Measurements from ENCODE around the gene USP47. TPM values are rescaled to one million over a fixed set of nuclear protein-coding genes. Genes with fewer than 3 reads are reported as not detected.

USP47 gene
- total RNA-seq, 1 experiment from 2014 or later = 24.2 TPM

DNA sequence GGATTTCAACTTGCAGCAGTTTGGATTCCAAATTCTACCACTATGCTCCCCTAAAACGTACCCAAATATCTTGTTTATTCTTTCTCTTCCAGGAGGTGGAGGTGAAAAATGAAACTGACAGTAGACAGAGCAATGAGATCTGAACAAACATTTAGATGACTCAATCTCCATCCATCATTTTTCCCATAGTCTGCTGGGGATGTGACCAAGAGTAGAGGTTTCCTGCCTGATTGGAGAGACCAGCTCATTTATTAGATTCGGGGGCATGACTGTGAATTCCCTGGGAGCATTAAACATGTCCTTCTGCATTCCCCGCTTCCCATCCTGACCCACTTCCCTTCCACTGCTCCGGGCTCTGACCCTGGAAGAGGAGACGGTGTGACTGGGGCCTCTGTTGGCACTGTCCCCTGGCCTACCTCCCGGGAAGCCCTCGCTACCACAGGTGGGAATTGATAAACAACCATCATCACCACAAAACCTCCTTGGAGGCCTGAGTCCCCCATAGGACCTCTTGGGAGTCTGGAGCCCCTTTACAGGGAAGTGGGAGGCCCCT, 146.4 kb downstream of the USP47 start:
- H3K9me2 ChIP-seq (ENCODE audit: insufficient read depth) = no peaks in the 10 kb centered on the region
- ChIA-PET POLR2A (ENCODE audit: unreplicated experiment) (no interaction called here), CTCF (no interaction called here)
- no peaks in the 10 kb centered on the region for H3K36me3 ChIP-seq (ENCODE audit: low read depth)
- TF ChIP-seq, protein P1, sequence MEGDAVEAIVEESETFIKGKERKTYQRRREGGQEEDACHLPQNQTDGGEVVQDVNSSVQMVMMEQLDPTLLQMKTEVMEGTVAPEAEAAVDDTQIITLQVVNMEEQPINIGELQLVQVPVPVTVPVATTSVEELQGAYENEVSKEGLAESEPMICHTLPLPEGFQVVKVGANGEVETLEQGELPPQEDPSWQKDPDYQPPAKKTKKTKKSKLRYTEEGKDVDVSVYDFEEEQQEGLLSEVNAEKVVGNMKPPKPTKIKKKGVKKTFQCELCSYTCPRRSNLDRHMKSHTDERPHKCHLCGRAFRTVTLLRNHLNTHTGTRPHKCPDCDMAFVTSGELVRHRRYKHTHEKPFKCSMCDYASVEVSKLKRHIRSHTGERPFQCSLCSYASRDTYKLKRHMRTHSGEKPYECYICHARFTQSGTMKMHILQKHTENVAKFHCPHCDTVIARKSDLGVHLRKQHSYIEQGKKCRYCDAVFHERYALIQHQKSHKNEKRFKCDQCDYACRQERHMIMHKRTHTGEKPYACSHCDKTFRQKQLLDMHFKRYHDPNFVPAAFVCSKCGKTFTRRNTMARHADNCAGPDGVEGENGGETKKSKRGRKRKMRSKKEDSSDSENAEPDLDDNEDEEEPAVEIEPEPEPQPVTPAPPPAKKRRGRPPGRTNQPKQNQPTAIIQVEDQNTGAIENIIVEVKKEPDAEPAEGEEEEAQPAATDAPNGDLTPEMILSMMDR (conservative IDR thresholded peaks at IDR 0.05) = 0 out of 2 replicates have a peak, but pooled peaks have one; percentile 40
- TF ChIP-seq EZH2 (IDR thresholded peaks at IDR 0.05; ENCODE audit: low read depth) = no peak
- no peaks in the 10 kb centered on the region for H4K20me1 ChIP-seq (ENCODE audit: insufficient read depth)
- peaks cover 7% of the 10 kb centered on the region; the same call in 1 of the 2 replicates for H3F3A ChIP-seq (ENCODE audit: insufficient read depth, low read depth)
- no peak overlapping the region for H3K27ac ChIP-seq
- BruUV-seq (replicated peaks) = no TSS peak
- H3K4me3 ChIP-seq = no peak overlapping the region
- H3K27me3 ChIP-seq (ENCODE audit: insufficient read depth, low read depth) = no peaks in the 10 kb centered on the region
- no peaks in the 10 kb centered on the region for H3K9me3 ChIP-seq (ENCODE audit: insufficient read depth, low read depth)
- H3K4me2 ChIP-seq = no peak overlapping the region
- H3K79me2 ChIP-seq (ENCODE audit: low read depth) = no peaks in the 10 kb centered on the region
- DNase-seq = no peak
- H2AFZ ChIP-seq = no peak overlapping the region
- intact Hi-C loops (cut with micrococcal nuclease; ENCODE audit: unreplicated experiment) = no loop called here
- peaks cover 23% of the 10 kb centered on the region for H3K4me1 ChIP-seq (replicated peaks; ENCODE audit: insufficient read depth)

DNA sequence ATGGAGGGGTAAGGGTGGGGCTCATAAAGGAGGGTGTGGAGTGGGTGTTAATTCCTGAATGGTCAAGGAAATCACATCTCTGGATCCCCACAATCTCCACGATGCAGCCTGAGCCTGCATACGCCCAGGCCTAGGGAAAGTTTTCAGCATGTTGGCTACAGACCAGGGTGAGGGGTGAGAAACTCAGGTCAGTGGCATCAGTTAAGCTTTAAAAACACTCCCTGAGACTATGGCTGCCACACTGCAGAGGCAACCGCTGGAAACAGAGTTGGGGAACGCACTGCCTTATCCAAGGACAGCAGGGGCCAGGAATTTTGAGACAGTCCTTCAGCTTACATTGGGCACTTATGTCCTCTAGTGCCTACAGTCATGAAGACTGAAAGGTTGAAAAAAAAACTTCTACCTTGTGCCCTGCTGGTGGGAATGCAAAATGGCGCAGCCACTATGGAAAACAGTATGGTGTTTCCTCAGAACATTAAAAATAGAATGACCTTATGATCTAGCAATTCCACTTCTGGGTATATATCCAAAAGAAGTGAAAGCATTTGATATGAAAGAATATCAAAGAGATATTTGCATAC, 147.0 kb downstream of the USP47 start:
- no peaks in the 10 kb centered on the region for H3K79me2 ChIP-seq (ENCODE audit: low read depth)
- no peak overlapping the region for H2AFZ ChIP-seq
- TF ChIP-seq, protein P1 (conservative IDR thresholded peaks at IDR 0.05) = 0 out of 2 replicates have a peak, but pooled peaks have one; percentile 12
- TF ChIP-seq EZH2 (IDR thresholded peaks at IDR 0.05; ENCODE audit: low read depth) = no peak
- peaks cover 10% of the 10 kb centered on the region; the same call in 1 of the 2 replicates for H3F3A ChIP-seq (ENCODE audit: insufficient read depth, low read depth)
- H3K27me3 ChIP-seq (ENCODE audit: insufficient read depth, low read depth) = no peaks in the 10 kb centered on the region
- ChIA-PET POLR2A (ENCODE audit: unreplicated experiment) (no interaction called here), CTCF (no interaction called here)
- no peak for DNase-seq
- H3K4me1 ChIP-seq (replicated peaks; ENCODE audit: insufficient read depth) = peaks cover 29% of the 10 kb centered on the region
- no peaks in the 10 kb centered on the region for H3K36me3 ChIP-seq (ENCODE audit: low read depth)
- H4K20me1 ChIP-seq (ENCODE audit: insufficient read depth) = no peaks in the 10 kb centered on the region
- no peak overlapping the region for H3K4me3 ChIP-seq
- no peaks in the 10 kb centered on the region for H3K9me3 ChIP-seq (ENCODE audit: insufficient read depth, low read depth)
- no TSS peak for BruUV-seq (replicated peaks)
- H3K27ac ChIP-seq = no peak overlapping the region
- no peak overlapping the region for H3K4me2 ChIP-seq
- intact Hi-C loops (cut with micrococcal nuclease; ENCODE audit: unreplicated experiment) = no loop called here
- H3K9me2 ChIP-seq (ENCODE audit: insufficient read depth) = no peaks in the 10 kb centered on the region

DNA sequence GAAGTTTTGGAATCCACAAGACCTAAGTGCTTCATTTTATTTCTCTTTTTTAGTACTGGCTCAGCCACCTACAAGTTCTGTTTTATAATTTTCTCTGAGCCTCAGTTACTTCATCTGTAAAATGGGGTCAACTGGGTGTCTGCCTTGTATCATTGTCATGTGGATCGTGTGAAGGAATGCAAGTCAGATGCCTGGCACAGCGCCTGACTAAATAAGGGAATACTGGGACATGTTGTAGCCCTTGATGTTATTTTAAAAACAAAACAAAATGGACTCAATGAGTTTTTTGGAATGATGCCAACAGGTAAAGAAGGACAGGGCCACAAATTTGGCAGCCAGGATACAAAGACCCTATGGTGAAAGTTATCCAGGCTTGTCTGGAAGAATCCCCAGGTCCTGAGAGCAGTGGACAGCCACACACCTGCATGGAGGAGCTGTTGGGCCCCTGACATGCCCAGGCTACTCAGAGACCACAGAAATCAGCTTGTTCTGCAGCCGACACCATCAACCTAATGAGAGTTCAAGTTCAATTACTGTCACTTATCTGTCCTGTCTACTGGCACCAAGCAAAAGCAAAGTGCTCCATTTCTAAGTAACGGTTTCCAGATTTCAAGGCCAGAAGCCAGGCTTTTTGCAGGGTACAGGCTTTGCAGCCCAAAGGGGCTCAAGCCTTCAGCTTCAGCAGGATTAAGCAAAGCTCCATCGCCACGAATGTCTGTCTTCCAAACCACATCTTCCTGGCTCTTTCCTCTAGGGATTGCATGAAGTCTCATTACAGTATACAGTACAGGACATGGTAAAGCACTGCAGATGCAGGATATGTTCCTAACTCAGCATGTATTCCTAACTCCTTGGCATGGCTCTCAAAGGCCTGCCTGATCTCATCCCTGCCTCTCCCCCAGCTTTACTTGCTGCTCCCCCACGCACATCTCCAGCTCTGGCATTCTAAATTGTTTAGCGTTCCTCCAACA, 148.3 kb downstream of the USP47 start:
- ChIA-PET CTCF (no interaction called here), POLR2A (ENCODE audit: unreplicated experiment) (no interaction called here)
- peaks cover 36% of the 10 kb centered on the region for H3K4me1 ChIP-seq (replicated peaks; ENCODE audit: insufficient read depth)
- H4K20me1 ChIP-seq (ENCODE audit: insufficient read depth) = no peaks in the 10 kb centered on the region
- H2AFZ ChIP-seq = no peak overlapping the region
- no peak overlapping the region for H3K4me2 ChIP-seq
- DNase-seq = no peak
- H3K4me3 ChIP-seq = no peak overlapping the region
- no TSS peak for BruUV-seq (replicated peaks)
- TF ChIP-seq, protein P1 (conservative IDR thresholded peaks at IDR 0.05) = no peak
- TF ChIP-seq EZH2 (IDR thresholded peaks at IDR 0.05; ENCODE audit: low read depth) = no peak
- intact Hi-C loops (cut with micrococcal nuclease; ENCODE audit: unreplicated experiment) = no loop called here
- H3K9me3 ChIP-seq (ENCODE audit: insufficient read depth, low read depth) = no peaks in the 10 kb centered on the region
- no peaks in the 10 kb centered on the region for H3K27me3 ChIP-seq (ENCODE audit: insufficient read depth, low read depth)
- no peaks in the 10 kb centered on the region for H3K9me2 ChIP-seq (ENCODE audit: insufficient read depth)
- H3K27ac ChIP-seq = no peak overlapping the region
- no peaks in the 10 kb centered on the region for H3K79me2 ChIP-seq (ENCODE audit: low read depth)
- no peaks in the 10 kb centered on the region for H3K36me3 ChIP-seq (ENCODE audit: low read depth)
- H3F3A ChIP-seq (ENCODE audit: insufficient read depth, low read depth) = peaks cover 10% of the 10 kb centered on the region; the same call in 1 of the 2 replicates

All from PC-9 (cell line).